WTC11 (cell line): ENCODE results near the gene RNF182. TPM values are rescaled to one million over a fixed set of nuclear protein-coding genes. Genes with fewer than 3 reads are reported as not detected.

Experiments
- ATAC-seq: fragments of 200-7000 bp; cut with Tn5 transposase; 2 replicates; pipeline ENCODE4 v1.10.0; 2021; ENCODE audit warnings: mild to moderate bottlenecking, moderate library complexity
- CTCF ChIA-PET: fragments of 300-600 bp; sonication (Branson Sonifier 250); formaldehyde crosslinking; loops from one replicate; lab custom pipeline; 2021; ENCODE audit warnings: antibody characterized with exemption; lab: Charles Lee
- POLR2A ChIA-PET: fragments of 350-600 bp; sonication (Branson Sonifier 250); formaldehyde crosslinking; loops from one replicate; lab custom pipeline; 2021; ENCODE audit warnings: antibody characterized with exemption; lab: Charles Lee
- DNase-seq: peaks from one replicate; pipeline ENCODE4 v3.0.0; 2021; ENCODE audit warnings: low spot score
- H3K27ac Mint-ChIP-seq: 2 replicates; pipeline ENCODE4 v1.8.0; 2021; ENCODE audit warnings: mixed read lengths
- H3K27me3 Mint-ChIP-seq: 2 replicates; pipeline ENCODE4 v1.8.0; 2021; ENCODE audit warnings: low read depth, mild to moderate bottlenecking, moderate library complexity, mixed read lengths
- H3K36me3 Mint-ChIP-seq: 2 replicates; pipeline ENCODE4 v1.8.0; 2021; ENCODE audit warnings: mixed read lengths
- H3K4me1 Mint-ChIP-seq: 2 replicates; pipeline ENCODE4 v1.8.0; 2022; ENCODE audit warnings: mixed read lengths
- H3K4me3 Mint-ChIP-seq: 2 replicates; pipeline ENCODE4 v1.8.0; 2021; ENCODE audit warnings: mild to moderate bottlenecking, moderate library complexity, mixed read lengths
- H3K9me3 Mint-ChIP-seq: 2 replicates; pipeline ENCODE4 v1.8.0; 2021; ENCODE audit warnings: mixed read lengths
- CREM ChIP-seq: sonication (generic); formaldehyde crosslinking; IDR thresholded peaks from 2 replicates; pipeline ENCODE4 v1.8.1; 2022; ENCODE audit warnings: mild to moderate bottlenecking, missing genetic modification reagents, moderate library complexity
- FOXP1 ChIP-seq: sonication (generic); formaldehyde crosslinking; IDR thresholded peaks from 2 replicates; pipeline ENCODE4 v1.8.0; 2022; ENCODE audit warnings: missing genetic modification reagents, mild to moderate bottlenecking, moderate library complexity, borderline replicate concordance
- GABPB1 ChIP-seq: sonication (generic); formaldehyde crosslinking; IDR thresholded peaks from 2 replicates; pipeline ENCODE4 v1.8.1; 2023; ENCODE audit warnings: mild to moderate bottlenecking, missing genetic modification reagents
- GTF2I ChIP-seq: fragments of 250-450 bp; sonication (Bioruptor Pico); conservative IDR thresholded peaks from 2 replicates; pipeline ENCODE4 v1.4.0; 2021; ENCODE audit warnings: mild to moderate bottlenecking
- NFATC4 ChIP-seq: fragments of 250-450 bp; sonication (Bioruptor Pico); IDR thresholded peaks from 2 replicates; pipeline ENCODE4 v1.9.0; 2021; ENCODE audit warnings: mild to moderate bottlenecking
- NFE2L1 ChIP-seq: sonication (generic); formaldehyde crosslinking; IDR thresholded peaks from 2 replicates; pipeline ENCODE4 v1.8.1; 2023; ENCODE audit warnings: missing genetic modification reagents
- SMAD3 ChIP-seq: sonication (generic); formaldehyde crosslinking; IDR thresholded peaks from 2 replicates; pipeline ENCODE4 v1.8.0; 2022; ENCODE audit warnings: missing genetic modification reagents, mild to moderate bottlenecking, borderline replicate concordance
- ZNF138 ChIP-seq: sonication (generic); formaldehyde crosslinking; conservative IDR thresholded peaks from 2 replicates; pipeline ENCODE4 v1.8.1; 2022; ENCODE audit warnings: mild to moderate bottlenecking, moderate library complexity, missing genetic modification reagents
- ZNF317 ChIP-seq: sonication (generic); formaldehyde crosslinking; IDR thresholded peaks from 2 replicates; pipeline ENCODE4 v1.8.1; 2023; ENCODE audit warnings: low read depth, mild to moderate bottlenecking, moderate library complexity, missing genetic modification reagents, borderline replicate concordance
- ZNF396 ChIP-seq: fragments of 250-450 bp; sonication (Bioruptor Pico); IDR thresholded peaks from 2 replicates; pipeline ENCODE4 v1.8.0; 2021; ENCODE audit warnings: mild to moderate bottlenecking, moderate library complexity, borderline replicate concordance
- total RNA-seq: library from RNA; stranded (reverse); gene quantifications from 3 replicates; pipeline ENCODE4 v1.2.3, GENCODE V29; 2021
- TF ChIP-seq, protein P1 (sequence below): fragments of 200-600 bp; IDR thresholded peaks from 2 replicates; pipeline ENCODE4 v1.8.0; 2022; ENCODE audit warnings: antibody characterized with exemption
- TF ChIP-seq, protein P2 (sequence below): fragments of 250-450 bp; sonication (Bioruptor Pico); IDR thresholded peaks from 2 replicates; pipeline ENCODE4 v1.9.0; 2021; ENCODE audit warnings: mild to moderate bottlenecking
- TF ChIP-seq, protein P3 (sequence below): sonication (generic); formaldehyde crosslinking; IDR thresholded peaks from 2 replicates; pipeline ENCODE4 v1.8.0; 2022; ENCODE audit warnings: missing genetic modification reagents
- TF ChIP-seq, protein P4 (sequence below): sonication (generic); formaldehyde crosslinking; IDR thresholded peaks from 2 replicates; pipeline ENCODE4 v1.8.0; 2023; ENCODE audit warnings: mild to moderate bottlenecking, missing genetic modification reagents
- TF ChIP-seq, protein P5 (sequence below): fragments of 250-450 bp; sonication (Bioruptor Pico); IDR thresholded peaks from 2 replicates; pipeline ENCODE4 v1.9.0; 2021; ENCODE audit warnings: mild to moderate bottlenecking
- TF ChIP-seq, protein P6 (sequence below): sonication (generic); formaldehyde crosslinking; IDR thresholded peaks from 2 replicates; pipeline ENCODE4 v1.8.1; 2023; ENCODE audit warnings: mild to moderate bottlenecking, missing genetic modification reagents, moderate library complexity

The RNF182 gene
- total RNA-seq, 1 experiment from 2014 or later, result 6.7 TPM

DNA sequence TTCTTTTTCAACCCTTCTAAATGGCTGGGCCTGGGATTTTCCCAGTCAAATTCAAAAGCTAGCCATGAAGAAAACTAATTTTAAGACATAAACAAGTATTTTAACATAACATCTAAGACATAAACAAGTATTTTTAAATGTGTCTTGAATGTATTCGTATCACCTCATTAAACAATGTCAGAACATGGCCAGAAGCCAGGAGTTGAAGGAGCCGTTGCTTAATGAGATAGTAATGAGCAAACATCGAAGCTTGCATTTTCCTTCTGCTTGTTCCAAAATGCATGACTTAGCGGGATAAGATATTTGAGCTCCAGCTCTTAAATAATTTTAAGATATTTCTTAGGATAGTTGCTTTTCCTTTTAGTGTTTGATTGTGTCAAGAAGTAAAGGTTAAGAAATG, 4.2 kb upstream of the RNF182 start:
- no peak overlapping the region for H3K27ac Mint-ChIP-seq
- H3K36me3 Mint-ChIP-seq, result no peaks in the 10 kb centered on the region
- DNase-seq (no peak), ATAC-seq (no peak)
- ChIA-PET CTCF (interaction anchor here (1.4 kb wide), 1 partner anchor 9 kb away, joined by 3 read pairs; no protein-coding TSS in a partner anchor), POLR2A (no interaction called here)
- H3K9me3 Mint-ChIP-seq, result no peaks in the 10 kb centered on the region
- H3K4me1 Mint-ChIP-seq, result peaks cover 10% of the 10 kb centered on the region
- no peak overlapping the region for H3K4me3 Mint-ChIP-seq
- TF ChIP-seq GABPB1, result no peak
- TF ChIP-seq CREM (CRISPR knock-in tag), result no peak
- TF ChIP-seq, protein P1, sequence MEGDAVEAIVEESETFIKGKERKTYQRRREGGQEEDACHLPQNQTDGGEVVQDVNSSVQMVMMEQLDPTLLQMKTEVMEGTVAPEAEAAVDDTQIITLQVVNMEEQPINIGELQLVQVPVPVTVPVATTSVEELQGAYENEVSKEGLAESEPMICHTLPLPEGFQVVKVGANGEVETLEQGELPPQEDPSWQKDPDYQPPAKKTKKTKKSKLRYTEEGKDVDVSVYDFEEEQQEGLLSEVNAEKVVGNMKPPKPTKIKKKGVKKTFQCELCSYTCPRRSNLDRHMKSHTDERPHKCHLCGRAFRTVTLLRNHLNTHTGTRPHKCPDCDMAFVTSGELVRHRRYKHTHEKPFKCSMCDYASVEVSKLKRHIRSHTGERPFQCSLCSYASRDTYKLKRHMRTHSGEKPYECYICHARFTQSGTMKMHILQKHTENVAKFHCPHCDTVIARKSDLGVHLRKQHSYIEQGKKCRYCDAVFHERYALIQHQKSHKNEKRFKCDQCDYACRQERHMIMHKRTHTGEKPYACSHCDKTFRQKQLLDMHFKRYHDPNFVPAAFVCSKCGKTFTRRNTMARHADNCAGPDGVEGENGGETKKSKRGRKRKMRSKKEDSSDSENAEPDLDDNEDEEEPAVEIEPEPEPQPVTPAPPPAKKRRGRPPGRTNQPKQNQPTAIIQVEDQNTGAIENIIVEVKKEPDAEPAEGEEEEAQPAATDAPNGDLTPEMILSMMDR, result no peak
- TF ChIP-seq, protein P2, sequence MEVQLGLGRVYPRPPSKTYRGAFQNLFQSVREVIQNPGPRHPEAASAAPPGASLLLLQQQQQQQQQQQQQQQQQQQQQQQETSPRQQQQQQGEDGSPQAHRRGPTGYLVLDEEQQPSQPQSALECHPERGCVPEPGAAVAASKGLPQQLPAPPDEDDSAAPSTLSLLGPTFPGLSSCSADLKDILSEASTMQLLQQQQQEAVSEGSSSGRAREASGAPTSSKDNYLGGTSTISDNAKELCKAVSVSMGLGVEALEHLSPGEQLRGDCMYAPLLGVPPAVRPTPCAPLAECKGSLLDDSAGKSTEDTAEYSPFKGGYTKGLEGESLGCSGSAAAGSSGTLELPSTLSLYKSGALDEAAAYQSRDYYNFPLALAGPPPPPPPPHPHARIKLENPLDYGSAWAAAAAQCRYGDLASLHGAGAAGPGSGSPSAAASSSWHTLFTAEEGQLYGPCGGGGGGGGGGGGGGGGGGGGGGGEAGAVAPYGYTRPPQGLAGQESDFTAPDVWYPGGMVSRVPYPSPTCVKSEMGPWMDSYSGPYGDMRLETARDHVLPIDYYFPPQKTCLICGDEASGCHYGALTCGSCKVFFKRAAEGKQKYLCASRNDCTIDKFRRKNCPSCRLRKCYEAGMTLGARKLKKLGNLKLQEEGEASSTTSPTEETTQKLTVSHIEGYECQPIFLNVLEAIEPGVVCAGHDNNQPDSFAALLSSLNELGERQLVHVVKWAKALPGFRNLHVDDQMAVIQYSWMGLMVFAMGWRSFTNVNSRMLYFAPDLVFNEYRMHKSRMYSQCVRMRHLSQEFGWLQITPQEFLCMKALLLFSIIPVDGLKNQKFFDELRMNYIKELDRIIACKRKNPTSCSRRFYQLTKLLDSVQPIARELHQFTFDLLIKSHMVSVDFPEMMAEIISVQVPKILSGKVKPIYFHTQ (CRISPR knock-in tag), result no peak
- TF ChIP-seq ZNF396 (CRISPR knock-in tag), result no peak
- no peak for TF ChIP-seq NFATC4
- TF ChIP-seq, protein P3, sequence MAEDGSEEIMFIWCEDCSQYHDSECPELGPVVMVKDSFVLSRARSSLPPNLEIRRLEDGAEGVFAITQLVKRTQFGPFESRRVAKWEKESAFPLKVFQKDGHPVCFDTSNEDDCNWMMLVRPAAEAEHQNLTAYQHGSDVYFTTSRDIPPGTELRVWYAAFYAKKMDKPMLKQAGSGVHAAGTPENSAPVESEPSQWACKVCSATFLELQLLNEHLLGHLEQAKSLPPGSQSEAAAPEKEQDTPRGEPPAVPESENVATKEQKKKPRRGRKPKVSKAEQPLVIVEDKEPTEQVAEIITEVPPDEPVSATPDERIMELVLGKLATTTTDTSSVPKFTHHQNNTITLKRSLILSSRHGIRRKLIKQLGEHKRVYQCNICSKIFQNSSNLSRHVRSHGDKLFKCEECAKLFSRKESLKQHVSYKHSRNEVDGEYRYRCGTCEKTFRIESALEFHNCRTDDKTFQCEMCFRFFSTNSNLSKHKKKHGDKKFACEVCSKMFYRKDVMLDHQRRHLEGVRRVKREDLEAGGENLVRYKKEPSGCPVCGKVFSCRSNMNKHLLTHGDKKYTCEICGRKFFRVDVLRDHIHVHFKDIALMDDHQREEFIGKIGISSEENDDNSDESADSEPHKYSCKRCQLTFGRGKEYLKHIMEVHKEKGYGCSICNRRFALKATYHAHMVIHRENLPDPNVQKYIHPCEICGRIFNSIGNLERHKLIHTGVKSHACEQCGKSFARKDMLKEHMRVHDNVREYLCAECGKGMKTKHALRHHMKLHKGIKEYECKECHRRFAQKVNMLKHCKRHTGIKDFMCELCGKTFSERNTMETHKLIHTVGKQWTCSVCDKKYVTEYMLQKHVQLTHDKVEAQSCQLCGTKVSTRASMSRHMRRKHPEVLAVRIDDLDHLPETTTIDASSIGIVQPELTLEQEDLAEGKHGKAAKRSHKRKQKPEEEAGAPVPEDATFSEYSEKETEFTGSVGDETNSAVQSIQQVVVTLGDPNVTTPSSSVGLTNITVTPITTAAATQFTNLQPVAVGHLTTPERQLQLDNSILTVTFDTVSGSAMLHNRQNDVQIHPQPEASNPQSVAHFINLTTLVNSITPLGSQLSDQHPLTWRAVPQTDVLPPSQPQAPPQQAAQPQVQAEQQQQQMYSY (CRISPR knock-in tag), result no peak
- TF ChIP-seq, all 79 proteins: peak for 0
- H3K27me3 Mint-ChIP-seq, result peaks cover 31% of the 10 kb centered on the region

DNA sequence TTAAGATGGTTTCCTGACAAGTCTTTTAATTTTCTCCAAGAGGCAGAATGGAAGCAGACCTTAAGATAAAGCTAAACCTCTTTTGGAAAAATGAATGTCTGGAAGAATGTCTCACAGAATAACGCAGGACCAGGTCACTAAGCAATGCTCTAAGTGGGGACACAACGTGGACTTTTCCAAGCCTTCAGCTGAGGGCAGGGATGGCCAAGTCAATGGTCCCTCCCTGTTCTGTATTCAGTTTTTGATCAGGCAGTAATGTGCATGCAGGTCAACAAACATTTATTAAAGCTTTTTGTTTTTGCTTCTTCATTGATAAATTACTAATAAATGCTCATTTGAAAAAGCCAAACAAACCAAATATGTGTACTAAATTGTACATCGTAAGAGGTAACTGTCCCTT, 2.0 kb upstream of the RNF182 start:
- Mint-ChIP-seq H3K27me3 (peaks cover 40% of the 10 kb centered on the region), H3K4me3 (no peak overlapping the region), H3K9me3 (no peaks in the 10 kb centered on the region), H3K4me1 (peaks cover 30% of the 10 kb centered on the region), H3K36me3 (no peaks in the 10 kb centered on the region), H3K27ac (no peak overlapping the region)
- CTCF ChIA-PET, result interaction anchor here (1.0 to 4.1 kb wide), 3 partner anchors 95 to 144 kb away, joined by 4 to 17 read pairs (median 12); no protein-coding TSS in a partner anchor
- ATAC-seq (no peak), DNase-seq (no peak)
- POLR2A ChIA-PET, result no interaction called here
- TF ChIP-seq, protein P4, sequence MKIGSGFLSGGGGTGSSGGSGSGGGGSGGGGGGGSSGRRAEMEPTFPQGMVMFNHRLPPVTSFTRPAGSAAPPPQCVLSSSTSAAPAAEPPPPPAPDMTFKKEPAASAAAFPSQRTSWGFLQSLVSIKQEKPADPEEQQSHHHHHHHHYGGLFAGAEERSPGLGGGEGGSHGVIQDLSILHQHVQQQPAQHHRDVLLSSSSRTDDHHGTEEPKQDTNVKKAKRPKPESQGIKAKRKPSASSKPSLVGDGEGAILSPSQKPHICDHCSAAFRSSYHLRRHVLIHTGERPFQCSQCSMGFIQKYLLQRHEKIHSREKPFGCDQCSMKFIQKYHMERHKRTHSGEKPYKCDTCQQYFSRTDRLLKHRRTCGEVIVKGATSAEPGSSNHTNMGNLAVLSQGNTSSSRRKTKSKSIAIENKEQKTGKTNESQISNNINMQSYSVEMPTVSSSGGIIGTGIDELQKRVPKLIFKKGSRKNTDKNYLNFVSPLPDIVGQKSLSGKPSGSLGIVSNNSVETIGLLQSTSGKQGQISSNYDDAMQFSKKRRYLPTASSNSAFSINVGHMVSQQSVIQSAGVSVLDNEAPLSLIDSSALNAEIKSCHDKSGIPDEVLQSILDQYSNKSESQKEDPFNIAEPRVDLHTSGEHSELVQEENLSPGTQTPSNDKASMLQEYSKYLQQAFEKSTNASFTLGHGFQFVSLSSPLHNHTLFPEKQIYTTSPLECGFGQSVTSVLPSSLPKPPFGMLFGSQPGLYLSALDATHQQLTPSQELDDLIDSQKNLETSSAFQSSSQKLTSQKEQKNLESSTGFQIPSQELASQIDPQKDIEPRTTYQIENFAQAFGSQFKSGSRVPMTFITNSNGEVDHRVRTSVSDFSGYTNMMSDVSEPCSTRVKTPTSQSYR, result no peak
- TF ChIP-seq, protein P5, sequence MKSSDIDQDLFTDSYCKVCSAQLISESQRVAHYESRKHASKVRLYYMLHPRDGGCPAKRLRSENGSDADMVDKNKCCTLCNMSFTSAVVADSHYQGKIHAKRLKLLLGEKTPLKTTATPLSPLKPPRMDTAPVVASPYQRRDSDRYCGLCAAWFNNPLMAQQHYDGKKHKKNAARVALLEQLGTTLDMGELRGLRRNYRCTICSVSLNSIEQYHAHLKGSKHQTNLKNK (CRISPR knock-in tag), result no peak
- TF ChIP-seq FOXP1 (CRISPR knock-in tag) (no peak), SMAD3 (no peak), ZNF138 (CRISPR knock-in tag) (no peak), NFE2L1 (CRISPR knock-in tag) (no peak), ZNF317 (CRISPR knock-in tag) (no peak), GTF2I (CRISPR knock-in tag) (no peak)
- TF ChIP-seq, protein P3 (CRISPR knock-in tag), result no peak
- TF ChIP-seq, protein P6, sequence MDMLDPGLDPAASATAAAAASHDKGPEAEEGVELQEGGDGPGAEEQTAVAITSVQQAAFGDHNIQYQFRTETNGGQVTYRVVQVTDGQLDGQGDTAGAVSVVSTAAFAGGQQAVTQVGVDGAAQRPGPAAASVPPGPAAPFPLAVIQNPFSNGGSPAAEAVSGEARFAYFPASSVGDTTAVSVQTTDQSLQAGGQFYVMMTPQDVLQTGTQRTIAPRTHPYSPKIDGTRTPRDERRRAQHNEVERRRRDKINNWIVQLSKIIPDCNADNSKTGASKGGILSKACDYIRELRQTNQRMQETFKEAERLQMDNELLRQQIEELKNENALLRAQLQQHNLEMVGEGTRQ (CRISPR knock-in tag), result no peak
